BLaER1 (cell line): ENCODE data around the gene BNIP1.
"Not testable (repeated sequence)": the region's sequence is repeated elsewhere in the genome, so short reads cannot be mapped to it uniquely, and the experiment has no call there.

Experiments used
- H3K27ac ChIP-seq: shearing (Covaris generic); formaldehyde crosslinking; 2 replicates; pipeline ENCODE4 v1.8.1; 2022
- H3K27me3 ChIP-seq: shearing (Covaris generic); formaldehyde crosslinking; 2 replicates; pipeline ENCODE4 v1.8.1; 2022
- H3K36me3 ChIP-seq: shearing (Covaris generic); formaldehyde crosslinking; 2 replicates; pipeline ENCODE4 v1.8.1; 2022
- H3K4me1 ChIP-seq: shearing (Covaris generic); formaldehyde crosslinking; 2 replicates; pipeline ENCODE4 v1.8.1; 2022
- H3K4me2 ChIP-seq: shearing (Covaris generic); formaldehyde crosslinking; 2 replicates; pipeline ENCODE4 v1.8.1; 2022
- H3K4me3 ChIP-seq: shearing (Covaris generic); formaldehyde crosslinking; 2 replicates; pipeline ENCODE4 v1.8.1; 2022
- H3K9ac ChIP-seq: shearing (Covaris generic); formaldehyde crosslinking; 2 replicates; pipeline ENCODE4 v1.8.1; 2022
- H3K9me3 ChIP-seq: shearing (Covaris generic); formaldehyde crosslinking; 2 replicates; pipeline ENCODE4 v1.8.1; 2022
- H4K20me1 ChIP-seq: shearing (Covaris generic); formaldehyde crosslinking; 2 replicates; pipeline ENCODE4 v1.8.1; 2022
- Cebpa-rat ChIP-seq: shearing (Covaris generic); IDR thresholded peaks from 2 replicates; pipeline ENCODE4 v1.8.1; 2022

BNIP1 gene

DNA sequence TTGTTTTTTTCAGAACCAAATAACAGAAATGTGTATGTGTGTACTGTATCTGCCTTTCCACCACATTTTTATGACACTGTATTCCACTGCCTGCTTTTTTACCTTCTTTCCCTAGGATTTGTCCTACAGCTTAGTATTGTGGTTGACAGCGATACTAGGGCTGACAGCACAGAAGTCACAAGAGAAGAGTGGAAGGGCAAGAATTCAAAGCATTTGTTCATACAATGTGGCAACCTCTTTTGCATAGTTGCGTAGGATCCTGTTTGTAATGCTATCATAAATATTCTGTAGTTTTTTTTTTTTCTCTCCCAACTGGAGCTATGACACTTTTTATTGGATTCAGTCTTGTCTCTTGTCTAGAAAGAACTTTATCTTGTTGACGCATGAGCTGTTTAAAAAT is 5.6 kb upstream of the BNIP1 start:
- TF ChIP-seq Cebpa-rat = no peak
- Histone ChIP-seq H3K4me3 (no peak overlapping the region), H4K20me1 (no peaks in the 10 kb centered on the region), H3K4me2 (no peak overlapping the region), H3K4me1 (no peaks in the 10 kb centered on the region), H3K36me3 (peaks cover under 1% of the 10 kb centered on the region; the same call in 1 of the 2 replicates), H3K9ac (no peak overlapping the region), H3K27me3 (no peaks in the 10 kb centered on the region), H3K9me3 (no peaks in the 10 kb centered on the region), H3K27ac (no peak overlapping the region)

DNA sequence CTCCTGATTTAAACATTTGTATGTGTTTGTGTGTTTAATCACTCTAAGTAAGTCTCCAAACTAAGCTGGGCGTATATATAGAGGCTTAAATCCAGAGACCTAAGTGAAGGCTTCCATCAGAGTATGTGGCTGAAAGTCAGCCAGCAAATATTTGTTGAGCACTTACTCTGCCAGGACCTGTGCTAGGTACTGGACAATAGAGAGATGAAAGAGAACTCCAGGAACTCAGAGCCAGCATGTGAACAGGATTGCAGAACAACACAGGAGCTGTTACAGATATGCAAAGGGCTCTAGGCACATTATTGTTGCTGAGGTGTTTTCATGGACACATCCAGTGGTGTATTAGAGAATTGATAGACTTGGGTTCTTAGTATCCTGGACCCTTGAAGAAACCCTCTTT is 4.7 kb upstream of the BNIP1 start:
- Histone ChIP-seq H3K27ac (no peak overlapping the region), H4K20me1 (no peaks in the 10 kb centered on the region), H3K4me2 (no peak overlapping the region), H3K4me3 (no peak overlapping the region), H3K9ac (no peak overlapping the region), H3K4me1 (no peaks in the 10 kb centered on the region), H3K36me3 (no peaks in the 10 kb centered on the region), H3K9me3 (no peaks in the 10 kb centered on the region), H3K27me3 (no peaks in the 10 kb centered on the region)
- no peak for TF ChIP-seq Cebpa-rat

DNA sequence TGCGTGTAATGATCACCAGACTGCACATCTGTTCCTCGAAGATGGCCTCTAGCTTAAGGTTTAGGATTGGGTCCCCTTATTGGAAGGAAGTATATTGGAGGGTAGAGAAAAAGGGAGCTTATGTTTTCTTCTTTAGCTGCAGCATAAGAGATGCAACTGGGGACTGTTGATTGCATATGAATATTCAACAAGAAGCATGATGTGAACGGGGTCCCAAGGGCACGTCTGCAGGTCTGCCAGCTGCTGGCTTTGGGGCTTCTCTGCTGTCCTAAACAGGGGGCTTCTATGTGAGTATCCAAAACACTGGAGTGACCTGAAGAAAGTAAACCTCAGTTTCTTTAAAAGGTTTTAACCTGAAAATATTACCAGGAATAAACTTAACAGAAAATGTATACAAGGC is 3.6 kb upstream of the BNIP1 start:
- Histone ChIP-seq H3K4me3 (no peak overlapping the region), H3K4me1 (peaks cover 7% of the 10 kb centered on the region), H3K27ac (no peak overlapping the region), H3K27me3 (no peaks in the 10 kb centered on the region), H3K36me3 (no peaks in the 10 kb centered on the region), H4K20me1 (no peaks in the 10 kb centered on the region), H3K9ac (no peak overlapping the region), H3K9me3 (no peaks in the 10 kb centered on the region), H3K4me2 (no peak overlapping the region)
- no peak for TF ChIP-seq Cebpa-rat

DNA sequence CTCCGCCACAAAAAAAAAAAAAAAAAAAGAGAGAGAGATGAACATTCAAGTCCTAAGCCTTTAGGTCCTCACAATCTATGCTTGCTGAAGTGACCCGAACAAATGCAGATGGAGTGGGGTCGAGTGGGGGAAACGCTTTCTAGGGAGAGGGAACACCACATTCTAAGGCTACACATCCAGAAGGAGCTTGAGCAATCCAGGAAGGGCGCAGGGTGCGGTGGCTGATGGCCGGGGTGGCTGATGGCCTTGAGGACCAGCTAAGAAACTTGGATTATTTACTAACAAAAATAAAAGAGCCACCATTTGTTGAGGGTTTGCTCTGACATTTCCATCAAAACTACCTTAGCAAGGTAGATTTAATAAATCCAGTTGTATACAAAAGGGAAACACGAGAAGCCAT is 764 bp upstream of the BNIP1 start:
- TF ChIP-seq Cebpa-rat = no peak
- H3K9ac ChIP-seq = no peak overlapping the region
- peaks cover 21% of the 10 kb centered on the region for H3K36me3 ChIP-seq
- H3K27ac ChIP-seq = no peak overlapping the region
- H3K27me3 ChIP-seq = no peaks in the 10 kb centered on the region
- H3K4me2 ChIP-seq = peak overlapping the region; percentile 47
- H3K4me1 ChIP-seq = peaks cover 7% of the 10 kb centered on the region
- H3K4me3 ChIP-seq = no peak overlapping the region
- no peaks in the 10 kb centered on the region for H4K20me1 ChIP-seq
- H3K9me3 ChIP-seq = no peaks in the 10 kb centered on the region

DNA sequence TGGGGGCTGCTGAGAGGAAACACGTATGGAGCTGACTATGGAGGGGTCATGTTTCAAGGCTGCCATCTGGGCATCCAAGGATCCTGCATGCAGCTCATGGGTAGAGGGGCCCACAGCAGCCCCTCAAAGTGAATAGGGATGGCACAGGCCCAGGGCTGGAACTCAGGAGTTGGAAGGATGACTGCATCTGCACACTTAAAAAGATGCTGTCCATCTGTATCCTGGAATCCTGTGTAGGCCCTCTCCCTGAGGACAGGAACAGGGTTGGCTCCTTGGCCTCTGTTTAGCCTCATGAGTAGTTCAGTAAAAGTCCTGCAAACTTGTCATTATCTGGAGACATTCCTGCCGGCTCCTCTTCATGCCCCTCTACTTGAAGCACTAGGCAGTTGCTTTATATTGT is 4.0 kb downstream of the BNIP1 start:
- no peak overlapping the region for H3K4me3 ChIP-seq
- H3K4me2 ChIP-seq = no peak overlapping the region
- H3K27me3 ChIP-seq = no peaks in the 10 kb centered on the region
- H3K27ac ChIP-seq = no peak overlapping the region
- peaks cover 62% of the 10 kb centered on the region for H3K36me3 ChIP-seq
- H3K9ac ChIP-seq = no peak overlapping the region
- no peaks in the 10 kb centered on the region for H4K20me1 ChIP-seq
- TF ChIP-seq Cebpa-rat = no peak
- peaks cover 7% of the 10 kb centered on the region for H3K4me1 ChIP-seq
- H3K9me3 ChIP-seq = no peaks in the 10 kb centered on the region

DNA sequence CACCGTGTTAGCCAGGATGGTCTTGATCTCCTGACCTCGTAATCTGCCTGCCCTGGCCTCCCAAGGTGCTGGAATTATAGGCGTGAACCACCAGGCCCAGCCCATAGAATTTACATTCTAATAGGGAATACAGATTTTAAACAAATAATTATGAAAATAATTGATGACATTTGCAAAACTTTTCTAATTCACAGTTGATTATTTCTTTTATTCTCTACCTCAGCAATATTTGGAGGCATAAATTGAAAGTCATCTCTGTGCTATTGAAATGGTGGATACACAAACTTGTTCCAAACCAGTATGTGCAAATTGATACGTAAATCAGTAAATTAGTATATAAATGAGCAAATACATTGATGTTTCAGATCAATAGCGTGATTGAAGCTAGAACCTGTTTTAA is 8.2 kb downstream of the BNIP1 start:
- H3K9ac ChIP-seq = no peak overlapping the region
- H3K27ac ChIP-seq = no peak overlapping the region
- H3K9me3 ChIP-seq = no peaks in the 10 kb centered on the region
- no peaks in the 10 kb centered on the region for H3K27me3 ChIP-seq
- no peak for TF ChIP-seq Cebpa-rat
- H3K36me3 ChIP-seq = peaks cover 90% of the 10 kb centered on the region
- no peak overlapping the region for H3K4me3 ChIP-seq
- H4K20me1 ChIP-seq = no peaks in the 10 kb centered on the region
- peaks cover 8% of the 10 kb centered on the region for H3K4me1 ChIP-seq
- H3K4me2 ChIP-seq = no peak overlapping the region

DNA sequence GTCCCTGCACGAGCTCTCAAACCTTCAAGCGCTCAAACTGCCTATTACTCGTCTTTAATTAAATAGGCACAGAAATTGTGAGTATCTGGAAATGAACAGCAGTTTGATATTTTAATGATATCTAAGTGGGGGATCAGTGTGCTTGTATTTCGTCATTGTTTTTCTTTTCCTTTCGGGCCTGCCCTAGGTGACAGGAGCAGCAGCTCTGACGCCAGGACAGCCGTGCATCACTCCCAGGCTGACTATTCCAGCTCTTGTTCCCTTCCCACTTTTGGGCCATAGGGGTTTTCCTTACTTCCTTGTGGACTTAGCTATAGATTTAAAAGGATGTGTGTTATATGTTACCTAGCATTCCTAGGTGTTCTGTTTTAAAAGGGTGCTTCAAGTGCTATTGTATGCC is 9.5 kb downstream of the BNIP1 start:
- Histone ChIP-seq H3K4me1 (peaks cover 8% of the 10 kb centered on the region), H3K27me3 (no peaks in the 10 kb centered on the region), H3K27ac (no peak overlapping the region), H3K4me2 (no peak overlapping the region), H3K9me3 (no peaks in the 10 kb centered on the region), H3K9ac (no peak overlapping the region), H3K4me3 (no peak overlapping the region), H4K20me1 (no peaks in the 10 kb centered on the region), H3K36me3 (peaks cover 92% of the 10 kb centered on the region)
- no peak for TF ChIP-seq Cebpa-rat

DNA sequence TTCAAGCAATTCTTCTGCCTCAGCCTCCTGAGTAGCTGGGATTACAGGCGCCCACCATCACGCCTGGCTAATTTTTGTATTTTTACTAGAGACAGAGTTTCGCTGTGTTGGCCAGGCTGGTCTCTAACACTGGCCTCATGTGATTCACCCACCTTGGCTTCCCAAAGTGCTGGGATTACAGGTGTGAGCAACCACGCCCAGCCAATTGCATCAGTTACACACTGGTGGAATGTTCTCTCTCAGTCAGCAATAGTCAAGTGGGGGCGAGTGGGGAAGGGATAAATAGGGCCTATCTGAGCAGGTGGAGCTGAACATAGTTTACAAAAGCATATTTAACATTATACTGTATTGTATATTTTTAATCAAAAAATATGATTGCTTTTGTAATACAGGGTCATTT is 10.3 kb downstream of the BNIP1 start:
- not testable (repeated sequence) for H3K4me3 ChIP-seq, H3K27ac ChIP-seq, H3K9ac ChIP-seq, H3K4me2 ChIP-seq, H4K20me1 ChIP-seq, H3K27me3 ChIP-seq, H3K9me3 ChIP-seq, H3K4me1 ChIP-seq
- H3K36me3 ChIP-seq = peaks cover 92% of the 10 kb centered on the region

DNA sequence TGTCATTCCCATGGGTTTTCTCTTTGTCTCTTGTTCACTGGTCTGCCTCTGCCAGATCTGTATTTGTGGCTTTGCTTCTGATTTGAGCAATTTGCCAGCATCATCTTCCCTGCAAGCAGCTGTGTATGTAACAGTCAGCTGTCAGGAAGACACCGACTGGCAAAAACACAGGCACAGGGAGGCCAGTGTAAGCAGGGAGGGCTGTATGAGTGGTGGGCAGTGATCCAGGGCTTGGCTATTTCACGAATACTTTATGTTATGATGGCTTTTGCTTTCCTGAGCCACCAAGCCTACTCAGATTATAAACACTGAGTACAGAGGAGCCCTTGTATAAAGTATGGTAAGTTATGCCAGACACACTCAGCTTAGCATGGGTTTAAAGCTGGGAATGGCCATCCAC is 11.6 kb downstream of the BNIP1 start:
- H3K9ac ChIP-seq = no peak overlapping the region
- no peaks in the 10 kb centered on the region for H4K20me1 ChIP-seq
- no peak for TF ChIP-seq Cebpa-rat
- H3K27ac ChIP-seq = no peak overlapping the region
- H3K27me3 ChIP-seq = no peaks in the 10 kb centered on the region
- peaks cover 8% of the 10 kb centered on the region for H3K4me1 ChIP-seq
- H3K36me3 ChIP-seq = peaks cover 95% of the 10 kb centered on the region
- H3K4me2 ChIP-seq = no peak overlapping the region
- no peak overlapping the region for H3K4me3 ChIP-seq
- H3K9me3 ChIP-seq = no peaks in the 10 kb centered on the region

DNA sequence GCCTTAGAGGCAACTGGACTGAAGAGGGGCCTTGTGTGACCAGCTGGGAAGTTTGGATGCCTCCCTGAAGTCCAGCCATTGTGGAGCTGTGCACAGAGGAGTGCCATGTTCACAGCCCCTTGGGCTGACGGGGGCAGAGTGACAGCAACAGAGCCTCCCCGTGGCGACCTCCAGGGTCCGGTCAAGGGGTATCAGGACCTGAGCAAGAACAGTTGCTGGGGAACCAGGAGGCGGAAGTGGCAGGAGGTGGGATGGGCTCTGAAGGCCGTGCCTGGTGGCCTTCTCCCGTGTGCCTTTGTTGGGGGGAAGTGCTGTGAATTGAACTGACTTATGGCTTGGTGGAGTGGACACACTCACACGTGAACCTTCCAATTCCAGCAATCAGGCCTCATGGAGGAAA is 14.0 kb downstream of the BNIP1 start:
- no peak overlapping the region for H3K4me3 ChIP-seq
- no peaks in the 10 kb centered on the region for H3K9me3 ChIP-seq
- no peak overlapping the region for H3K27ac ChIP-seq
- H3K36me3 ChIP-seq = peaks cover 98% of the 10 kb centered on the region
- no peak for TF ChIP-seq Cebpa-rat
- H3K9ac ChIP-seq = no peak overlapping the region
- H3K4me1 ChIP-seq = peaks cover 8% of the 10 kb centered on the region
- H4K20me1 ChIP-seq = no peaks in the 10 kb centered on the region
- no peaks in the 10 kb centered on the region for H3K27me3 ChIP-seq
- no peak overlapping the region for H3K4me2 ChIP-seq

DNA sequence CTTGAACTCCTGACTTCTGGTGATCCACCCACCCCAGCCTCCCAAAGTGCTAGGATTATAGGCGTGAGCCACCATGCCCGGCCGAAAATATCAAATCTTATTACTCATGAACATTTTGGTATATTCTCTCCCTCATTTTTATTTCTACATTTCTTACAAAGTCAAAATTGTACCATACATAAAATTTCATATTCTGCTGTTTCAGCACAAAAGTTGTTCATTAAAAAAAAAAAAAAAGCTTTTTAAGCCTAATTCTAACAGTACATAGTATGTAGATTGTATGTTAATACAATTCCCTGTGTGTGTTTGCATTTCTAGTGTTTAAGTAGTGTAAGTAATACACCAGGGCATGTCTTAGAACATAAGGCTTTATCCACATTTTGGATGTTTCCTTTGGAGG is 14.9 kb downstream of the BNIP1 start:
- no peak overlapping the region for H3K4me3 ChIP-seq
- no peak overlapping the region for H3K9ac ChIP-seq
- TF ChIP-seq Cebpa-rat = no peak
- no peaks in the 10 kb centered on the region for H4K20me1 ChIP-seq
- peaks cover 98% of the 10 kb centered on the region for H3K36me3 ChIP-seq
- H3K27ac ChIP-seq = no peak overlapping the region
- no peaks in the 10 kb centered on the region for H3K9me3 ChIP-seq
- H3K4me2 ChIP-seq = no peak overlapping the region
- H3K27me3 ChIP-seq = no peaks in the 10 kb centered on the region
- peaks cover 8% of the 10 kb centered on the region for H3K4me1 ChIP-seq
